ENCODE data around the gene MED12L.

The MED12L gene

DNA sequence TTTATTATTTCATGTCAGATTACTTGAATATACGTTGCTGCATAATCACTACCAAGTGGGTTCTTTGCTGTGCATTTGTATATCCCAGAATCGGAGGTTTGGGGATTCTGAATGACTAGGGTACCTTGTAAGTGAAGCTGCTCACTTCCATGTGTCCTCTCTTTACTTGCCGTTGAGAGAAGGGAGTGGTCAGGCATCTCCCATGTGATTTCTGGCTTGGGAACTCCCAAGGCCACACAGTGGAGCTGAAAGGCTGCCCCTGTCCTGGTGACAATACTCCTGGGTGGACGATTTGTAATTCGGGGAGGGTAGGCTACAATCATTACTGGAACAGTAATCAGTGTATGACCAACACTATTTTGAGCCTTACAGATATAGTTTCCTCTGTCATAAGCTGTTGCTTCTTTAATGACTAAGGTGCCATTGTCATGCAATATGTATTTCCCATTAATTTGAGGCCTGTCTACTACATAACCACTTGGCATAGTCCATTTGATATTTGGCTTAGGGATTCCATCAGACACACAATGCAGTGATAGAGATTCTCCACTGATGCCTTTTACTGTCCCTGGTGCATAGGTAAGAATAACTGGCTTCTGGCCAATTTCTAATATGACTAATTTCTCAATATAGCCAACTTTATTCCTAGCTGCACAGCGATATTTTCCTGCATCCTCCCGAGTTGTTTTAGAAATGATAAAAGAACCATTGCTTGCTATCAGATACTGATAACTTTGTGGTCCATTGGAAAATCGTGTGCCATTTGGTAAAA lies 351.4 kb downstream of the MED12L start:
- Histone ChIP-seq H3K36me3 (no peaks in the 10 kb centered on the region), H4K20me1 (no peaks in the 10 kb centered on the region), H3K27me3 (no peaks in the 10 kb centered on the region), H3K4me3 (no peak overlapping the region), H3K27ac (no peak overlapping the region), H3K9ac (no peak overlapping the region), H3K9me3 (no peaks in the 10 kb centered on the region), H3K4me1 (peaks cover 12% of the 10 kb centered on the region), H3K4me2 (no peak overlapping the region)
- TF ChIP-seq Cebpa-rat (IDR thresholded peaks at IDR 0.05) = no peak

DNA sequence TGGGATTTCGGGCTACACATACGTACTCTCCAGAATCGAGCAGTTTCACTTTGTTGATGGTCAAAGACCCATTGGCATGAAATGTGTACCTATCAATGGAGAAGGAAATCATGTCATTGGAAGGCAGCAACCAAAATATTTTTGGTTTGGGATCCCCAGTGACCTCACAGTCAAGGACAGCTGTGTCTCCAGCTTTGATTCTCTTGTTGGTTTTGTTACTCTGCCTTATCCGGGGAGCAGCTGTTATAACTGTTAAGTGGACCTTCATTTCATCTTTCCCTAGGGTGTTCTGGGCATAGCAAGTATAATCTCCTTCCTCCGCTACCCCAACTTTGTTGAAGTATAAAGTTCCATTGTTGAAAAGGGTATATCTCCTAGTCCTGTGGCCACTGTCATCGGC lies 352.4 kb downstream of the MED12L start:
- no peaks in the 10 kb centered on the region for H3K36me3 ChIP-seq
- no peaks in the 10 kb centered on the region for H3K27me3 ChIP-seq
- TF ChIP-seq Cebpa-rat (IDR thresholded peaks at IDR 0.05) = no peak
- H3K9ac ChIP-seq = no peak overlapping the region
- no peaks in the 10 kb centered on the region for H4K20me1 ChIP-seq
- H3K9me3 ChIP-seq = no peaks in the 10 kb centered on the region
- peaks cover 12% of the 10 kb centered on the region for H3K4me1 ChIP-seq
- no peak overlapping the region for H3K27ac ChIP-seq
- no peak overlapping the region for H3K4me3 ChIP-seq
- H3K4me2 ChIP-seq = peak overlapping the region; percentile 29

GRCh38 chr3:151439652-151440125 lies 354.2 kb downstream of the MED12L start:
- Histone ChIP-seq H3K27ac (no peak overlapping the region), H3K4me3 (no peak overlapping the region), H3K9ac (no peak overlapping the region), H3K9me3 (no peaks in the 10 kb centered on the region), H3K36me3 (no peaks in the 10 kb centered on the region), H3K4me2 (no peak overlapping the region), H4K20me1 (no peaks in the 10 kb centered on the region), H3K27me3 (no peaks in the 10 kb centered on the region), H3K4me1 (peaks cover 12% of the 10 kb centered on the region)
- no peak for TF ChIP-seq Cebpa-rat (IDR thresholded peaks at IDR 0.05)

- TF ChIP-seq Cebpa-rat (IDR thresholded peaks at IDR 0.05) = no peak
- Histone ChIP-seq H3K36me3 (no peaks in the 10 kb centered on the region), H3K4me2 (no peak overlapping the region), H3K9me3 (no peaks in the 10 kb centered on the region), H3K27me3 (no peaks in the 10 kb centered on the region), H3K4me1 (peaks cover 12% of the 10 kb centered on the region), H3K27ac (no peak overlapping the region), H3K4me3 (no peak overlapping the region), H3K9ac (no peak overlapping the region), H4K20me1 (no peaks in the 10 kb centered on the region)
Measured at GRCh38 chr3:151440940-151441339, 355.5 kb downstream of the MED12L start.

DNA sequence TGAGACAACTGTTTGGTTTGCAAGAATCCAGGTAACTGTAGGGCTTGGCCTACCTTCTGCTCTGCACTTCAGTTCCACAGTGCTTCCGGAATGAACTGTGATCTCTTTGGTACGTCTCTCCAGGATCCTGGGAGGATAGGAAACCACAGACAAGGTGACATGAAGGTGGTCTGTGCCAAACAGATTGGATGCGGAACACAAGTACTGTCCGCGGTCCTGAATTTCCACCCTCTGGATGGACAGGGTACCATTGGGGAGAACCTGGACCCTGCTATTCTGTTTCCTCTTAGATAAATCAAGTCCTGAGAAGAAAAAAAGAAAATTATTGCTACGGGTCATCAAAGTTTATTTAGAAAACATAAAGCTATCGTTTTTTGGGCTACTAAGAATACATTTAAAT lies 358.1 kb downstream of the MED12L start:
- no peaks in the 10 kb centered on the region for H3K36me3 ChIP-seq
- no peak for TF ChIP-seq Cebpa-rat (IDR thresholded peaks at IDR 0.05)
- H3K27ac ChIP-seq = no peak overlapping the region
- H3K4me3 ChIP-seq = no peak overlapping the region
- no peaks in the 10 kb centered on the region for H3K27me3 ChIP-seq
- no peaks in the 10 kb centered on the region for H4K20me1 ChIP-seq
- no peak overlapping the region for H3K4me2 ChIP-seq
- H3K4me1 ChIP-seq = no peaks in the 10 kb centered on the region; the same call in 1 of the 2 replicates
- H3K9ac ChIP-seq = no peak overlapping the region
- H3K9me3 ChIP-seq = no peaks in the 10 kb centered on the region

DNA sequence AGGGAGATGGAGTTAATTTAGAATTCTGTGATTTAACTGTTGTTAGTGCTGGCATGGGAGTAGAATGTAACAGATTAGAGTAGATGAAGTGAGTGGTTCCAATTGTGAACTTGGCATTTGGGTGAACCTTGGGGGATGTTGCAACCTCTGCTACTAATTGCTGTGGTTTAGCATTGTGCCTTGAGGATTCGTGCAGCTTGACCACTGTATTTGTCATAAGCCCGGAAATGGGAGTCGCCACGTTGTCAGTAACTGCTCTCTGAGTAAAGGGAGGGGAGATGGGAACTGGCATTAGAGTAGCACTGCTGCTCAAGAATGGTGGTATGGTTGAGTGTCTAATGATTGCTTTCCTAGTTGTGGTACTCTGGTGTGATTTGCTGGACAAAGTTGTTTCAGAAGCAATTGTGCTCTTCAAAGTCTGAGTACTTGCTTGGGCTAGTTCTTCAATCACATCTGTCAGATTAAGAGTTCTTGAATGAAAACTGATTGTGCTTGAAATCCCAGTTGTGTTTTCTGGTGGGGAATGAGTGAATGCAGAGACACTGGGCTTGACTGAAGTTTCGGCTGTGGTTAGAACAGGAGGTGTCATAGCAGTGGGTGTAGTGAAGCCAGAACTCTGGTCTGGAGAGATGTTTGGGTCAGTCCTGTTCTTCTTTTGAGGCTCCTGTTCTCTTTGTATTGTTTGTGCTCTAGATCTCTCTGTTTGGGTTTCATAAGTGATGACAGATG lies 360.0 kb downstream of the MED12L start:
- H3K27me3 ChIP-seq = no peaks in the 10 kb centered on the region
- H3K9ac ChIP-seq = no peak overlapping the region
- TF ChIP-seq Cebpa-rat (IDR thresholded peaks at IDR 0.05) = no peak
- H3K4me3 ChIP-seq = no peak overlapping the region
- H3K36me3 ChIP-seq = no peaks in the 10 kb centered on the region
- H4K20me1 ChIP-seq = no peaks in the 10 kb centered on the region
- no peaks in the 10 kb centered on the region; the same call in 1 of the 2 replicates for H3K4me1 ChIP-seq
- H3K27ac ChIP-seq = no peak overlapping the region
- H3K9me3 ChIP-seq = no peaks in the 10 kb centered on the region
- H3K4me2 ChIP-seq = no peak overlapping the region

GRCh38 chr3:151446002-151446340 lies 360.5 kb downstream of the MED12L start:
- no peak overlapping the region for H3K4me3 ChIP-seq
- no peaks in the 10 kb centered on the region for H3K36me3 ChIP-seq
- no peak overlapping the region for H3K9ac ChIP-seq
- no peak overlapping the region for H3K27ac ChIP-seq
- no peaks in the 10 kb centered on the region for H3K9me3 ChIP-seq
- TF ChIP-seq Cebpa-rat (IDR thresholded peaks at IDR 0.05) = no peak
- no peak overlapping the region for H3K4me2 ChIP-seq
- no peaks in the 10 kb centered on the region for H4K20me1 ChIP-seq
- no peaks in the 10 kb centered on the region; the same call in 1 of the 2 replicates for H3K4me1 ChIP-seq
- H3K27me3 ChIP-seq = no peaks in the 10 kb centered on the region

GRCh38 chr3:151452368-151452767 lies 366.9 kb downstream of the MED12L start:
- no peak overlapping the region for H3K4me2 ChIP-seq
- no peak overlapping the region for H3K27ac ChIP-seq
- no peaks in the 10 kb centered on the region for H3K4me1 ChIP-seq
- H3K27me3 ChIP-seq = no peaks in the 10 kb centered on the region
- TF ChIP-seq Cebpa-rat (IDR thresholded peaks at IDR 0.05) = no peak
- H3K36me3 ChIP-seq = no peaks in the 10 kb centered on the region
- no peak overlapping the region for H3K4me3 ChIP-seq
- no peaks in the 10 kb centered on the region for H4K20me1 ChIP-seq
- H3K9ac ChIP-seq = no peak overlapping the region
- H3K9me3 ChIP-seq = no peaks in the 10 kb centered on the region

DNA sequence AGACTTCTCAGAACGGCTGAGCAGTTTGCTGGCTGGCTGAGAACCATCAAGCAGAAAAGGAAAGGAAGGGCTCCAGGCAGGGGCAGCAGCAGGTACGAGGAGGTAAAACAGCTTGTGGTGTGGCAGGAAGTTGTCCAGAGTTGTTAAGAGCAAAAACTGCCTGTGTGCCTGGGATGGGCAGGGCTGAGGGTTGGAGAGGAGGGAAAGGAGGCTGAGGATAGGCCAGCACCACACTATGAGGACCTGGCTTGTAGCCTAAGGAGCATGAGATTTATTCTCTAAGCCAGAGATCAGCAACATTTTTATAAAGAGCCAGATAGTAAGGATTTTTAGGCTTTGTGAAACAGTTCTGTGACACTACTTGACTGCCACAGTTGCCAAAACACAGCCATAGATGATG lies 367.4 kb downstream of the MED12L start:
- no peaks in the 10 kb centered on the region for H4K20me1 ChIP-seq
- no peaks in the 10 kb centered on the region for H3K9me3 ChIP-seq
- H3K4me2 ChIP-seq = no peak overlapping the region
- no peaks in the 10 kb centered on the region for H3K27me3 ChIP-seq
- H3K27ac ChIP-seq = no peak overlapping the region
- no peak for TF ChIP-seq Cebpa-rat (IDR thresholded peaks at IDR 0.05)
- H3K4me1 ChIP-seq = no peaks in the 10 kb centered on the region
- H3K9ac ChIP-seq = no peak overlapping the region
- H3K4me3 ChIP-seq = no peak overlapping the region
- no peaks in the 10 kb centered on the region for H3K36me3 ChIP-seq

DNA sequence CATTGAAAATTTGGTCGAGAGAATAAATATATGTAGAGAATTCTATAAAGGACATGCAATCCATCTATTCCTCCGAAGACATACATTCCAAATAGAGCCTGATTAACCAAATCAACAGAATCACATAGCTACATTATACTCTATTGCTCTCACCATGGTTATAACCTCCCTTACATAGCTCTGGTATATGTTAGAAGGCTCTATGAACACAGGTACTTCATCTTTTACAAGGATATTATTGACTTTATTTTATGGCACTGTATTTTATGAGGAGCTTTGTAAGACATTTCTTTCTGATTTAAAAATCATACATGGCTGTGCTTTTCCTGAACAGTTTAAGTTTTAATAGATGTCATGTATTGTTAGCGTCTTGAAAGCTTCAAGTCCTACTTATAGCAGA lies 370.6 kb downstream of the MED12L start:
- Histone ChIP-seq H3K9me3 (no peaks in the 10 kb centered on the region), H3K27ac (no peak overlapping the region), H3K27me3 (no peaks in the 10 kb centered on the region), H3K9ac (no peak overlapping the region), H3K4me1 (no peaks in the 10 kb centered on the region), H3K4me3 (no peak overlapping the region), H3K36me3 (no peaks in the 10 kb centered on the region), H4K20me1 (no peaks in the 10 kb centered on the region), H3K4me2 (no peak overlapping the region)
- TF ChIP-seq Cebpa-rat (IDR thresholded peaks at IDR 0.05) = no peak

Data from BLaER1 (cell line).